SK-N-SH (cell line): ENCODE measurements around the gene ZEB2. TPM values are rescaled to one million over a fixed set of nuclear protein-coding genes. Genes with fewer than 3 reads are reported as not detected.

Experiments
- CTCF ChIA-PET: fragments of 300-600, 350-600 bp; formaldehyde crosslinking; extraction: SDS; loops from one replicate; lab custom pipeline; 2021; lab: Yijun Ruan, JAX
- POLR2A ChIA-PET: fragments of 350-600 bp; sonication (Branson Sonifier 250); formaldehyde crosslinking; extraction: SDS; loops from one replicate; lab custom pipeline; 2020; ENCODE audit warnings: antibody characterized with exemption, inconsistent platforms; lab: Yijun Ruan, JAX
- DNase-seq: peaks from one replicate; pipeline ENCODE4 v3.0.0; 2012
- H2AFZ ChIP-seq: fragments of 200-600 bp; sonication (generic); 2 replicates; pipeline ENCODE4 v1.8.1; 2016; ENCODE audit warnings: antibody characterized with exemption, mild to moderate bottlenecking, low read depth
- H3F3A ChIP-seq: fragments of 200-600 bp; sonication (generic); replicated peaks from 2 replicates; pipeline ENCODE3; 2016; ENCODE audit warnings: antibody characterized with exemption, mild to moderate bottlenecking; ENCODE audit not compliant: insufficient read depth
- H3K27ac ChIP-seq, 2 experiments: fragments of 200-500 bp in 1 of 2; fragments of 200-600 bp in 1 of 2; sonication (Bioruptor generic) in 1 of 2; sonication (generic), shearing (Covaris generic) in 1 of 2; 2 replicates each; pipeline versions ENCODE4 v1.5.1 to v1.6.1; 2014 to 2016; ENCODE audit warnings: low read depth in 2 of 2, inconsistent platforms in 1 of 2, low read length in 1 of 2, mild to moderate bottlenecking in 1 of 2, mixed read lengths in 1 of 2
- H3K27me3 ChIP-seq: fragments of 200-600 bp; sonication (generic), shearing (Covaris generic); 2 replicates; pipeline ENCODE4 v1.6.1; 2016; ENCODE audit warnings: mixed run types; ENCODE audit not compliant: insufficient read depth
- H3K36me3 ChIP-seq, 2 experiments: fragments of 200-500 bp in 1 of 2; fragments of 200-600 bp in 1 of 2; sonication (Bioruptor generic) in 1 of 2; sonication (generic) in 1 of 2; replicated peaks in 1 of 2; 2 replicates each; pipeline versions ENCODE3 to v1.5.1; 2014 to 2016; ENCODE audit warnings: low read length in 1 of 2, mild to moderate bottlenecking in 1 of 2; ENCODE audit not compliant: insufficient read depth in 2 of 2, control insufficient read depth in 1 of 2
- H3K4me1 ChIP-seq, 2 experiments: fragments of 200-500 bp in 1 of 2; fragments of 200-600 bp in 1 of 2; sonication (Bioruptor generic) in 1 of 2; sonication (generic), shearing (Covaris generic) in 1 of 2; 2 replicates each; pipeline versions ENCODE4 v1.5.1 to v1.6.1; 2014 to 2016; ENCODE audit warnings: low read depth in 1 of 2, low read length in 1 of 2, mixed run types in 1 of 2; ENCODE audit not compliant: insufficient read depth in 2 of 2, control insufficient read depth in 1 of 2
- H3K4me2 ChIP-seq: fragments of 200-600 bp; sonication (generic), shearing (Covaris generic); 2 replicates; pipeline ENCODE4 v1.6.1; 2017; ENCODE audit warnings: mixed run types
- H3K4me3 ChIP-seq, 2 experiments: fragments of 200-500 bp in 1 of 2; fragments of 200-600 bp in 1 of 2; sonication (Bioruptor generic) in 1 of 2; sonication (generic), shearing (Covaris generic) in 1 of 2; 2 replicates each; pipeline versions ENCODE4 v1.5.1 to v1.8.1; 2014 to 2016; ENCODE audit warnings: low read depth in 2 of 2, inconsistent platforms in 1 of 2, low read length in 1 of 2, mild to moderate bottlenecking in 1 of 2, mixed read lengths in 1 of 2, moderate library complexity in 1 of 2
- H3K79me2 ChIP-seq: fragments of 200-600 bp; sonication (generic); 2 replicates; pipeline ENCODE4 v1.8.1; 2017; ENCODE audit warnings: mild to moderate bottlenecking; ENCODE audit not compliant: insufficient read depth
- H3K9ac ChIP-seq: fragments of 200-600 bp; sonication (generic); 2 replicates; pipeline ENCODE4 v1.6.1; 2017; ENCODE audit warnings: mixed run types
- H3K9me2 ChIP-seq: fragments of 200-600 bp; sonication (generic); 2 replicates; pipeline ENCODE4 v1.6.1; 2017; ENCODE audit warnings: mixed run types
- H3K9me3 ChIP-seq: fragments of 200-600 bp; sonication (generic); 2 replicates; pipeline ENCODE4 v1.6.1; 2017; ENCODE audit warnings: mixed run types, mild to moderate bottlenecking, moderate library complexity
- H4K20me1 ChIP-seq: fragments of 200-600 bp; sonication (generic); 2 replicates; pipeline ENCODE4 v1.6.1; 2017; ENCODE audit warnings: mild to moderate bottlenecking, mixed run types; ENCODE audit not compliant: insufficient read depth
- CTCF ChIP-seq: fragments of 200-600 bp; sonication (generic); IDR thresholded peaks from 2 replicates; pipeline ENCODE4 v1.6.1; 2017; ENCODE audit warnings: antibody characterized with exemption, mild to moderate bottlenecking, moderate library complexity
- EZH2phosphoT487 ChIP-seq: fragments of 200-600 bp; sonication (generic); IDR thresholded peaks from 2 replicates; pipeline ENCODE4 v1.6.1; 2017; ENCODE audit warnings: low read depth, mixed run types, mild to moderate bottlenecking, antibody characterized with exemption, moderate library complexity, borderline replicate concordance
- FOXJ3 ChIP-seq: sonication (generic); formaldehyde crosslinking; IDR thresholded peaks from 2 replicates; pipeline ENCODE4 v1.5.1; 2020; ENCODE audit warnings: mild to moderate bottlenecking, missing genetic modification reagents
- GABPA ChIP-seq: IDR thresholded peaks from 2 replicates; pipeline ENCODE4 v1.4.0; 2012; ENCODE audit warnings: low read depth, mild to moderate bottlenecking
- GATA2 ChIP-seq: sonication (generic); formaldehyde crosslinking; IDR thresholded peaks from 2 replicates; pipeline ENCODE4 v1.5.0; 2020; ENCODE audit warnings: mild to moderate bottlenecking, missing genetic modification reagents
- MAX ChIP-seq: IDR thresholded peaks from 2 replicates; pipeline ENCODE4 v1.4.0; 2012; ENCODE audit warnings: low read depth
- MXI1 ChIP-seq: IDR thresholded peaks from 2 replicates; pipeline ENCODE4 v1.6.1; 2012; ENCODE audit warnings: mild to moderate bottlenecking, low read depth, low read length, improper control_type of control experiment
- NFIC ChIP-seq: IDR thresholded peaks from 2 replicates; pipeline ENCODE4 v1.4.0; 2012; ENCODE audit warnings: borderline replicate concordance
- NRF1 ChIP-seq: IDR thresholded peaks from 2 replicates; pipeline ENCODE4 v1.6.1; 2012; ENCODE audit warnings: low read depth, mild to moderate bottlenecking, low read length
- RXRA ChIP-seq: IDR thresholded peaks from 2 replicates; pipeline ENCODE4 v1.4.0; 2012; ENCODE audit warnings: low read depth, mild to moderate bottlenecking, borderline replicate concordance
- SIN3A ChIP-seq: IDR thresholded peaks from 2 replicates; pipeline ENCODE4 v1.6.1; 2012; ENCODE audit warnings: low read depth, mild to moderate bottlenecking, low read length, moderate library complexity, borderline replicate concordance
- SMC3 ChIP-seq: IDR thresholded peaks from 2 replicates; pipeline ENCODE4 v1.6.1; 2012; ENCODE audit warnings: low read depth, low read length, improper control_type of control experiment
- TEAD4 ChIP-seq: IDR thresholded peaks from 2 replicates; pipeline ENCODE4 v1.4.0; 2012; ENCODE audit warnings: mild to moderate bottlenecking, borderline replicate concordance; ENCODE audit not compliant: insufficient read depth
- USF1 ChIP-seq: IDR thresholded peaks from 2 replicates; pipeline ENCODE4 v1.4.0; 2012; ENCODE audit warnings: low read depth, borderline replicate concordance
- ZBTB33 ChIP-seq: IDR thresholded peaks from 2 replicates; pipeline ENCODE4 v1.4.0; 2012; ENCODE audit warnings: low read depth, borderline replicate concordance
- WGBS: methylation state at CpG from one replicate; pipeline ENCODE4 v1.1.6; 2017; ENCODE audit warnings: low lambda C conversion rate; 5-methylcytosine and 5-hydroxymethylcytosine counted together
- polyA plus RNA-seq, 3 experiments: library from polyadenylated mRNA; depleted of rRNA; stranded (reverse); fragments of >200 nt; gene quantifications; 2 replicates each; pipeline ENCODE4 v1.2.3, GENCODE V29; 2012

Gene ZEB2
- polyA plus RNA-seq, 1 of the 3 experiments (the other 2 are of a cell fraction) = 16.3 TPM

GRCh38 chr2:144377914-144378313 is 142.0 kb downstream of the ZEB2 start:
- no peaks in the 10 kb centered on the region for H3F3A ChIP-seq
- no peak overlapping the region for H3K27ac ChIP-seq
- no peaks in the 10 kb centered on the region; a peak in 1 of 4 replicates for H3K4me1 ChIP-seq
- ChIA-PET CTCF (no interaction called here), POLR2A (no interaction called here)
- no peaks in the 10 kb centered on the region for H4K20me1 ChIP-seq
- H3K36me3 ChIP-seq = peaks cover 0 to 2% of the 10 kb centered on the region in 2 experiments
- no peaks in the 10 kb centered on the region for H3K79me2 ChIP-seq
- H3K9me3 ChIP-seq = no peaks in the 10 kb centered on the region
- no peaks in the 10 kb centered on the region for H3K9me2 ChIP-seq
- no peaks in the 10 kb centered on the region for H3K27me3 ChIP-seq
- DNase-seq = no peak
- H2AFZ ChIP-seq = no peak overlapping the region
- no peak overlapping the region for H3K4me3 ChIP-seq
- no peak overlapping the region for H3K4me2 ChIP-seq
- TF ChIP-seq FOXJ3 = no peak
- TF ChIP-seq MXI1 = no peak
- TF ChIP-seq CTCF = no peak
- no peak for TF ChIP-seq MAX
- no peak for TF ChIP-seq ZBTB33
- TF ChIP-seq TEAD4 = no peak
- TF ChIP-seq SMC3 = no peak
- TF ChIP-seq GABPA = no peak
- TF ChIP-seq NRF1 = no peak
- no peak for TF ChIP-seq NFIC
- TF ChIP-seq GATA2 (CRISPR knock-in tag) = no peak
- TF ChIP-seq SIN3A = no peak
- no peak for TF ChIP-seq RXRA
- TF ChIP-seq USF1 = no peak
- TF ChIP-seq EZH2phosphoT487 = no peak
- WGBS = 62% methylated on average over 2 of the region's 2 CpGs
- no peak overlapping the region for H3K9ac ChIP-seq
